H1 (cell line): ENCODE results near the gene TP63. TPM values are rescaled to one million over a fixed set of nuclear protein-coding genes. Genes with fewer than 3 reads are reported as not detected.

Experiments used
- polyA plus RNA-seq, 7 experiments: library from polyadenylated mRNA; depleted of rRNA in 3 of 7; stranded (reverse) in 5 of 7; unstranded in 2 of 7; fragments of >200 nt in 5 of 7; fragments of 200-250 nt in 2 of 7; gene quantifications; 1 replicate in 5 of 7; 2 replicates in 1 of 7; 4 replicates in 1 of 7; pipeline versions ENCODE4 v1.2.1 to v1.2.3, GENCODE V29; 2011 to 2013; ENCODE audit warnings: missing spikeins in 2 of 7, mixed read lengths in 2 of 7
- total RNA-seq: library from RNA; stranded (reverse); fragmentation: NEBNext Ultra II Directional; extraction: Animal tissue kit (Norgen Biotek cat#: 25700); gene quantifications from 2 replicates; pipeline ENCODE4 v1.2.1, GENCODE V29; 2021
- TF ChIP-seq, protein P1 (sequence below), 3 experiments: IDR thresholded peaks; 1 replicate in 2 of 3; 2 replicates in 1 of 3; pipeline versions ENCODE4 v1.5.1 to v1.6.1; 2011; ENCODE audit warnings: low read length in 3 of 3, mild to moderate bottlenecking in 3 of 3, inconsistent platforms in 2 of 3, low read depth in 1 of 3, moderate library complexity in 1 of 3; ENCODE audit not compliant: insufficient read depth in 1 of 3; ENCODE audit errors: control extremely low read depth in 1 of 3
- TF ChIP-seq, protein P2 (sequence below): IDR thresholded peaks from 2 replicates; pipeline ENCODE4 v1.6.1; 2011; ENCODE audit warnings: low read length, improper control_type of control experiment

TP63 gene
- total and polyA plus RNA-seq, 2 of the 8 experiments (the other 6 are each of a cell fraction or from before 2014, with no cell fraction given) = not detected

DNA sequence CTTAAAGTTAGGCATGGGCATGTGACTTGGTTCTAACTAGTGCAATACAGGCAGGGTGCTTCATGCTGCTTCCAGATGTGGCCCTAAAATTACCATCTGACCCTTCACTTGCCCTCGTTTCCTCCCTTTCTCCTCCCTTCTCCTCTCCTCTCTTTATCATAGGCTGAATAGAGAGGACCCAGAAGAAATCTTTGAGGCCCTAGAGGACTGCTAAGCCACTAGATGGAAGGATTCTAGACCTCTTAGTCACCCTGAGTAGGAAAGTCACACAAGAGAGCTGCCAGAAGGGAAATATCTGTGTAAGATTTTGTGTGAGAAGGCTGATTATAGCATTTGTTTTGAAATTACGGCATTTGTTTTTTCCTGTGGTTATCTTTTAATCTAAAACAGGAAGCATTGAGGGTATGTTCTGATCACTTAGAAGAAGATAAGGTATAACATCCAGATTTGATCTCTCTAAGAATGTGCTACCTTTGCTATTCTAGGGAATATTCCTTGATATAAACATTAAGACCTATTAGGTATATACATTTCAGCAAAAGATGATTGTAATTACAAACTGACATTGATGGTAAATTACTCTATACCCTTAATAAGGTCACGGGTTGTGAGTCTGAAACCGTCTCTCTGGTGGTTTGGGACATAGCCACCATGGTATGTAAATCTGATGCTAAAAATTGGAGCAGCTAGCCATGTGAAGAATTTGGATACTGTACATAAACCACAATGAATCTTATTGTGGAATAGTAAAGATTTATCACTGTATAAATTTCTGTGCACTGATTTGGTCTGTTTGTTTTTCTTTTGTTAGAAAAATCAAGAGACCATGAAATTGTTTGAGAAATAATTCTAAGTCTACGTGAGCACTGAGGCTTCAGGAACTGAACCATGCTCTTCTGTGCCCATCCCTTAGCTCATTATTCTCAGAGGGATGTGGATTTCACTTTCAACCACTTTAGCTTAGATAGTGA lies 84.1 kb downstream of the TP63 start (continued):
- TF ChIP-seq, protein P1, sequence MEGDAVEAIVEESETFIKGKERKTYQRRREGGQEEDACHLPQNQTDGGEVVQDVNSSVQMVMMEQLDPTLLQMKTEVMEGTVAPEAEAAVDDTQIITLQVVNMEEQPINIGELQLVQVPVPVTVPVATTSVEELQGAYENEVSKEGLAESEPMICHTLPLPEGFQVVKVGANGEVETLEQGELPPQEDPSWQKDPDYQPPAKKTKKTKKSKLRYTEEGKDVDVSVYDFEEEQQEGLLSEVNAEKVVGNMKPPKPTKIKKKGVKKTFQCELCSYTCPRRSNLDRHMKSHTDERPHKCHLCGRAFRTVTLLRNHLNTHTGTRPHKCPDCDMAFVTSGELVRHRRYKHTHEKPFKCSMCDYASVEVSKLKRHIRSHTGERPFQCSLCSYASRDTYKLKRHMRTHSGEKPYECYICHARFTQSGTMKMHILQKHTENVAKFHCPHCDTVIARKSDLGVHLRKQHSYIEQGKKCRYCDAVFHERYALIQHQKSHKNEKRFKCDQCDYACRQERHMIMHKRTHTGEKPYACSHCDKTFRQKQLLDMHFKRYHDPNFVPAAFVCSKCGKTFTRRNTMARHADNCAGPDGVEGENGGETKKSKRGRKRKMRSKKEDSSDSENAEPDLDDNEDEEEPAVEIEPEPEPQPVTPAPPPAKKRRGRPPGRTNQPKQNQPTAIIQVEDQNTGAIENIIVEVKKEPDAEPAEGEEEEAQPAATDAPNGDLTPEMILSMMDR (IDR thresholded peaks at IDR 0.05; ENCODE audit: control extremely low read depth in 1 of 3, insufficient read depth in 1 of 3, low read depth in 1 of 3, low read length in 3 of 3) = no peak
- TF ChIP-seq, protein P2, sequence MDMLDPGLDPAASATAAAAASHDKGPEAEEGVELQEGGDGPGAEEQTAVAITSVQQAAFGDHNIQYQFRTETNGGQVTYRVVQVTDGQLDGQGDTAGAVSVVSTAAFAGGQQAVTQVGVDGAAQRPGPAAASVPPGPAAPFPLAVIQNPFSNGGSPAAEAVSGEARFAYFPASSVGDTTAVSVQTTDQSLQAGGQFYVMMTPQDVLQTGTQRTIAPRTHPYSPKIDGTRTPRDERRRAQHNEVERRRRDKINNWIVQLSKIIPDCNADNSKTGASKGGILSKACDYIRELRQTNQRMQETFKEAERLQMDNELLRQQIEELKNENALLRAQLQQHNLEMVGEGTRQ = no peak
